Loucy (cell line): ENCODE results near the gene STK32C.

ENCODE experiments used
- CTCF ChIP-seq: fragments of 200-600 bp; sonication (generic); conservative IDR thresholded peaks from 2 replicates; pipeline ENCODE4 v1.5.1; 2014; ENCODE audit warnings: mild to moderate bottlenecking, antibody characterized with exemption, low read length
- EZH2phosphoT487 ChIP-seq: fragments of 200-600 bp; IDR thresholded peaks from 2 replicates; pipeline ENCODE4 v1.6.1; 2018; ENCODE audit warnings: antibody characterized with exemption, mild to moderate bottlenecking, moderate library complexity, borderline replicate concordance

- TF ChIP-seq CTCF (no peak), EZH2phosphoT487 (no peak)
These were observed 36.1 kb downstream of the STK32C start for GRCh38 chr10:132271458-132272230.
